ENCODE data around the gene SLC25A21.
"Not testable (repeated sequence)": the region's sequence is repeated elsewhere in the genome, so short reads cannot be mapped to it uniquely, and the experiment has no call there.

Gene SLC25A21

GRCh38 chr14:36941783-36942521 is 230.5 kb downstream of the SLC25A21 start:
- peak; percentile 74 for DNase-seq (ENCODE audit: low read depth)

DNA sequence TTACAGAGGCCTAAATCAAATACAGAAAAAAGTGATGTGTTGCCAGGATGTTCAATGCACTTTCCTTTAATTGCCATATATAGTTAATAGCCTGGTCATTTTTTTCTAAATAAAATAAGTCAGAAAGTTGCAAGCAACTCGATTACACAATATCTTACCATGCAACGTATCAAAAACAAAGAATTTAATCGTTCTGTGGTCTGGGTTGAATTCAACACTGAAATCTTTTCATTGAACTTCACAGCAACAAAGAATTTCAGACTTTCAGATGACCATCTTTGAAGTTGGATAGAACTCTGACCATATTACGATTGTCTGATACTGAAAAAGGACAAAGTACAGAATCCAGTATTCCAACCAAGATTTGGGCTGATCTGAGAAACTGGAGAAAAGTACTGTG is 231.9 kb downstream of the SLC25A21 start:
- DNase-seq (ENCODE audit: low read depth) = peak; percentile 19

- DNase-seq (ENCODE audit: low read depth) = no peak
Measured at GRCh38 chr14:36939265-36939664, 233.1 kb downstream of the SLC25A21 start.

DNA sequence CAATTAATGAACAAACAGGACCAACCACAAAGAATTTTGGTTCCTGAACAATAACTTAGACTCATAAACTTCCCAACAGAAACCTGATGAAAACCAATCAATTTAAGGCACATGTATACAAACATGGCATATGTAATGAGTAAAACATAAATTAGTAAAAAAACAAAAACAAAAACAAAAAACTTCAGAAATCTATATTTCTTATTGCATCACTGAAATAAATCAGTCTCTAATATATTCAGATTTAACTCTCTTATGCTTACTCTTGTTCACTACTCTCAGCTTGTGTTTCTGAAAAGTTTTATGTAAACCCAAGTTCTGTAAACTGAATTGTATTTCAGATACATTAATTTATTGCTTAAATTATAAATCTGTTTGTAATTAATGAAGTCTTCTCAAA is 233.7 kb downstream of the SLC25A21 start:
- no peak for DNase-seq (ENCODE audit: low read depth)

GRCh38 chr14:36935976-36936678 is 236.3 kb downstream of the SLC25A21 start:
- DNase-seq (ENCODE audit: low read depth) = peak; percentile 28

- no peak for DNase-seq (ENCODE audit: low read depth)
Measured at GRCh38 chr14:36934304-36934703, 238.1 kb downstream of the SLC25A21 start.

DNA sequence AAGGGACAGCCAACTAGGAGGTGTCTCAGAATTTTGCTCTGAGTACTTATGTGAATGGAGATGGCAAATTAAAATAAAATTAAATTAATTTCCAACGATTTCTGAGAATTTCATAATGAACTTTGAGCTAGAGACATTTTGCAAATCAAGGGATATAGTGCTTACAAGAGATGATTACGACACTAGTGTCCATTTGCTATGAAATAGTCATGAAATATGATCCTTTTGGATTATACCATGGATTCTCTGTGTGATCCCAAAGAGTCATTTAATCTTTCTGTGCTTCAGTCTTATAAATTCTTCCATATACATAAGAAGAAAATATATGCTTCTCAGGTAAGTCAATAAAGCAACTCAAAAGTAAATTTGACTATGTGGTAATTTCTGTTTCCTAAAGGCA is 240.6 kb downstream of the SLC25A21 start:
- DNase-seq (ENCODE audit: low read depth) = no peak

DNA sequence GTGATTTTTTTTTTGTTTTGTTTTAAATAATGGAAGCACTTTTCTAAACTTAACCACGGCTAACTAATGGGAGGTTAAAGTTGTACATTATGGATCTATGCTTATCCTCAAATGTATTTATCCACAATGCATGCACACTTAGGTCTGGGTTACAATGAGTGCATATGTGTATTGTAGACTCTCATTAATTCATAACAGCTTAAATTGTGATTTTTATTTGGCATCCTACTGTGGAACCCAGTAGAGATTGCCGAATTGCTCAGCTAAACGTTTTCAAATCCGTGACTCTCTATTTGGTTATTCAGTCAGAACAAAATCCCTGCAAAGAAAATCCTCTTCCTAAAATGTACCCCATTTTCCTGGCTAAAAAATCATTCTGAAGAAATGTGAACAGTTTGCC is 244.0 kb downstream of the SLC25A21 start:
- no peak for DNase-seq (ENCODE audit: low read depth)

DNA sequence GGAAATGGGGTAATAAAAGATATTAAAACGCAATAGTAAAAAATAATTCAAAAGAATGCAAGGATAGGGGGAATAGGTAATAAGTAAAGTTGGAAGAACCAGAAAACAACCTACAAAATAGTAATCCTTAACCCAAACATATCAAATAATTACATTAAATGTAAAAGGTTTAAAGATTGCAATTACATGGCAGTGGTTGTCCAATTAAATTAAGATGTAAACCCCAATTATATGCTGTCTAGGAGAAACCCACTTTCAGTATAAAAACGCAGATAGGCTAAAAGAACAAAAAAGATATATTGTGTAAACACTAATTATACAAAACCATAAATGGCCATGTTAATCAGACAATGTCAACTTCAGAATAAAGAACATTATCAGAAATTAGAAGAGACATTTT is 247.3 kb downstream of the SLC25A21 start:
- DNase-seq (ENCODE audit: low read depth) = no peak

GRCh38 chr14:36916668-36917067 is 255.7 kb downstream of the SLC25A21 start:
- no peak for DNase-seq (ENCODE audit: low read depth)

DNA sequence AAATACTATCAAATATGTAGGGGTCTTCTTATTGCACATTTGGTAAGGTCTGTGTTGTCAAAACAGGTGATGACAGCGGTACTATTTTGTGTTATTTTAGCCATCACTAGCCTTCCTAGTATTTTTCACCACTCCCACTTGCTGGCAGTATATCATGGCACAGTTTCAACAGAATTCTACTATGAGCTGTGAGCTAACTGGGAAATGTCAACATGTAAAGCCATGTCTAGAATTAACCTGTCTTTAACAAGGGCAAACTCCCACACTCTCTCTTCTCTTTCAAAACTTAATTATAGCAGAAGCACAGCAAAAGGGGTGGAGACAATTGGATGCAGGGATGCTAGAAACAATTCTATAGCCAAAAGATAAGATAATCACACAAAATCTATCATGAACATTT is 257.3 kb downstream of the SLC25A21 start:
- DNase-seq (ENCODE audit: low read depth) = no peak

- no peak for DNase-seq (ENCODE audit: low read depth)
Measured at GRCh38 chr14:36910578-36910977, 261.8 kb downstream of the SLC25A21 start.

DNA sequence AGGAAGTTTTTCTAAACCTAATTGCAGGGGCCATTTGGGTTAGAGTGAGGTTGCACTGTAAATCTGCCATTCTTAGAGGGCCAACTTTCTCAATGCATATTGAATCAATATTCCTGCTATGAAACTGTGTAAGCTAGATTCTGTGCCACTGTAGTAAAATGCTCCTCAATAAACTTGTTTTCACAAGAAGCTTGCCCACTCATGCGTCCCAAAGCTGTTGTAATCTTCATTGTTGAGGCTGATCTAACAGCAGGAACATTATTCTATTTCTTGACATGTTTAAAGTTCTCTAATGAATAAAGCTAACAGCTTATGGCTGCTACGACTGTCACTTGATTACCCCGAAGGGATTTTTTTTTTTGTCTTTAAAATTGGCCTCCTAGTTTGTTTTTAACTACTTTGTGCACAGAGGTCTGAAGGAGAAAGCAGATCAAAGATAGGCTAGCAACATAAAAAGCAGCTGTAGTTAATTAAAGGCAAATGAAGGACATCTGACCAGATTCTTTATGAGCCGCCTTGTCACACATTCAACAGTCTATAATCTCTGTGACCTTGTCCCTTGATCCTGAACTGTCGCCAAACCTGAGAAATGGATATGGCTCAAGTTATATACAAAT is 267.0 kb downstream of the SLC25A21 start:
- no peak for DNase-seq (ENCODE audit: low read depth)

- peak; percentile 25 for DNase-seq (ENCODE audit: low read depth)
Measured at GRCh38 chr14:36901861-36902260, 270.5 kb downstream of the SLC25A21 start.

- DNase-seq (ENCODE audit: low read depth) = no peak
Measured at GRCh38 chr14:36900846-36901245, 271.6 kb downstream of the SLC25A21 start.

GRCh38 chr14:36896300-36896699 is 276.1 kb downstream of the SLC25A21 start:
- not testable (repeated sequence) for DNase-seq (ENCODE audit: low read depth)

GRCh38 chr14:36884049-36884448 is 288.4 kb downstream of the SLC25A21 start:
- no peak for DNase-seq (ENCODE audit: low read depth)

DNA sequence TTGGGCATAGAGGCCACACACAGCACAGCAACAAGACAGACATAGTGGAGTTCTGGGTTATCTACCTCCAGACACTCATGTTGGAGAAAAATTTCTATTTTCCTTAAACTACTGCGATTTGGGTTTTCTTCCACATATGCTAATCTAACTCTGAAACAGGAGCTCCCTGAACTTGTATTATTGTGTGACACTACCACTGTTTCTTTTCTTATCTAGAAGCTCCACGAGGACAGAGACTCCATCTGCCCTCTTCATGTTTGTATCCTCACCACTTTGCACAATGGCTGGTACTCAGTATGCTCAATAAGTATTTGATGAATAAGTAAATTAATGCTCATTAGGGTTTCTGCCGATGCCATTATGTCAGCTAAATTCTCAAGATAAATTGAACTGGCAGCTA is 292.1 kb downstream of the SLC25A21 start:
- DNase-seq (ENCODE audit: low read depth) = no peak

DNA sequence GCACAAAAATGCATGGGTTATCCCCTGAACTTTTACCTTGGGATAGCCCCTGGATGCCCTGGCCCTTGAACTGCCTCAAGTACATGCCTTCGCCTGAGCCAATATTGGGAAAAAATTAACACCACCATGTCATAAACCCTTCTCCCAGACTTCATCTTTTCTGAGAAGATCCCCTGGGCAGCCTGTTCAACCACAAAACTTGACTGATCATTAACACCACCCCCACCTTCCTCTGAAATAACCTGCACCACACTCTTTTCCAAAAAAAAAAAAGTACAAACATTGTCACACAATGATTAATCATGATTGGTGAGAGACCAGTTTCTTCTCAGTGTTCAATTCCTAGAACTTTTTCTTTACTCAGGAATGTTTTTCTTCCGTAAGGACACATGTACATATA is 292.8 kb downstream of the SLC25A21 start:
- DNase-seq (ENCODE audit: low read depth) = no peak

DNA sequence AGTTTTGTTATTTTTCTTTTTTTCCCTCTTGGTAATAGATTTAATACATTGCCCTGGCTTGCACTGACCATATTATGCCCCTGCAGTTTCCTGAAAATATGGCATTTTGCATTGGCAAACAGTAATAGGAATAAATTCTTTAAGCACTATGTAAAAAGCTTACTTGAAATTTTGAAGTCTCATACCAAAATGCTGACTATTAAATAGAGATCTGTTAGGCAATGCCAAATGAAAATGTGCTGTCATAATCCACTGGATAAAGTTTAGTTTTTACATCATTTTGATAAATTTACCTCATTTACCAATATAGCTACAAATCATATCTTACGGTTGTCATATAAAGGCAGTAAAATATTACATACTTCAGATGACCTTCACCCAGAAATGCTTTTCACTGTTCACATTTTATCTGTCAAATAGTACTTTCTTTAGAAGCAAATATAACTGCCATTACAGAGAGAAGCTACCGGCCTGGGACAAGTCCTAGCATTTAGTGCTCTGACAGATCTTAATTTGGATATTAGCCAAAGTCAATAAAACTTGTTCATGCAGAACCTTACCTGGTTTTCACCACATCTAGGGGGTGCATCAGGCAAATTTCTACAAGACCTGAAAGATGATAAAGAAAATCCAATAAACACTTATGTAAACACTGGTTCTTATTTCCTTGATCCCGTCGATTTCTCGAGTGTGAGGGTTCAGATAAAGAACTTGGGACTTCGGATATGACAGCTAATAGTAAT is 297.8 kb downstream of the SLC25A21 start:
- DNase-seq (ENCODE audit: low read depth) = no peak

GRCh38 chr14:36870776-36871175 is 301.6 kb downstream of the SLC25A21 start:
- no peak for DNase-seq (ENCODE audit: low read depth)

- DNase-seq (ENCODE audit: low read depth) = no peak
Measured at GRCh38 chr14:36869125-36869524, 303.3 kb downstream of the SLC25A21 start.

DNA sequence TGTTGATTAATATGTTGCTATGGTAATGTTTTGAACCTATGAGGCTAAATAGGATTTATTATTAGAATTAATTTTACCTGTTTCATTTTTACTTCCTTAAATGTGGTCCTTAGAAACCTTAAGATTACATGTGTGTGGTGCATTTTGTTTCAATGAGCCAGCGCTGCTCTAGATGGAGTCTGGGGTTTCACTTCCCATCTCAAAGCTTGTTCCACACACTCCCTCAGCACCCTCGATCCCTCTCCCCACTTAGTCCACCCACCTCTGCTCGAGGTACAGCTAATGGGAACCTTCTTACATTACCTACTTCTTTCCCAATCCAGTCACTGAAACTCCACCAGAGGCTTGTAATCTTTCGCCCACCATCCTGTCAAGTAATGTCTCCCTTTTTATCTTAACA is 305.5 kb downstream of the SLC25A21 start:
- no peak for DNase-seq (ENCODE audit: low read depth)
